Mucosa of stomach (tissue), 1 donor: Measurements from ENCODE around the gene IKBKE.

ENCODE experiments used
- H3K27me3 ChIP-seq: one replicate; pipeline ENCODE4 v1.7.0; 2013; ENCODE audit warnings: mild to moderate bottlenecking, low read length; ENCODE audit not compliant: control insufficient read depth, insufficient read depth
- H3K36me3 ChIP-seq: one replicate; pipeline ENCODE4 v1.7.0; 2013; ENCODE audit warnings: low read length; ENCODE audit not compliant: control insufficient read depth, insufficient read depth
- H3K4me1 ChIP-seq: one replicate; pipeline ENCODE4 v1.7.0; 2013; ENCODE audit warnings: mild to moderate bottlenecking, low read length; ENCODE audit not compliant: control insufficient read depth, insufficient read depth
- H3K4me3 ChIP-seq: one replicate; pipeline ENCODE4 v1.7.0; 2013; ENCODE audit warnings: low read length
- H3K9ac ChIP-seq: one replicate; pipeline ENCODE4 v1.7.0; 2013; ENCODE audit warnings: mild to moderate bottlenecking, low read length, moderate library complexity
- H3K9me3 ChIP-seq: one replicate; pipeline ENCODE4 v1.7.0; 2013; ENCODE audit warnings: mild to moderate bottlenecking, low read length, moderate library complexity; ENCODE audit not compliant: control insufficient read depth
- donor health status: Pancreatic carcinoma.

IKBKE gene

GRCh38 chr1:206456577-206457370 lies 13.5 kb upstream of the IKBKE start:
- H3K27me3 ChIP-seq, result no peaks in the 10 kb centered on the region
- H3K36me3 ChIP-seq, result no peaks in the 10 kb centered on the region
- H3K4me3 ChIP-seq, result no peak overlapping the region
- no peaks in the 10 kb centered on the region for H3K9me3 ChIP-seq
- no peak overlapping the region for H3K9ac ChIP-seq
- peaks cover 20% of the 10 kb centered on the region for H3K4me1 ChIP-seq

DNA sequence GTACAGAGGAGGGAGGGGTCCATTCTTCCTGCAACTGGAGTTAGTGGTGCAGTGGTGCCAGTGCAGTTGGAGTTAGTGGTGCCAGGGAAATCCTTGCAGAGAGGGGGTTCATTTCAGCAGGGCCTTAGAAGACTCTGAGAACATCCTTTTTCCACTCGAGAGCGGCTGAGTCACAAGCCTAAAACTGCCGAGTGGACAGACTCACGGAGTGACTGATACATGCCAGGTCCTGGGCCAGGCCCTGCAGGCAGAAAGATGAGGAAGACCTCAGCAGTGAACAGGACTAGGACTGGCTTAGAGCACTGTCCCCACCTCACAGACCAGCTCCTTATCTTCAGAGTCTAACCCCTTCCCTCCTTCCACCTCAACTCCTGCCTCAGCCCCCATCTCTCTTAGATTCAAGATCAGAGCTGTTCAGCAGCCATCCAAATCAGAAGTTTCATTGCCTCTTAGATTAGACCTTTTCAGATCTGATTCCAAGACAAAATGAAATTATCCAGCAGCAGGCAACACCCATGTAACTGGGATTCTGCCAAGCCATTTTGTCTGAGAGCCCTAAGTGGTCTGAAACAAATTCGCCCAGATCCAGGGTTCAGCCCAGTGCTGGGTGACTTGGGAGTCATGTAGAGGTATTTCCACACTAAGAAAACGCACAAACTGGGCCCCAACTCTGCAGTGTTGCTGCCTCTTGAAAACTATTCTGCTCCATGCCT lies 12.7 kb upstream of the IKBKE start:
- H3K4me3 ChIP-seq, result no peak overlapping the region
- no peak overlapping the region for H3K9ac ChIP-seq
- H3K4me1 ChIP-seq, result peaks cover 20% of the 10 kb centered on the region
- H3K9me3 ChIP-seq, result no peaks in the 10 kb centered on the region
- no peaks in the 10 kb centered on the region for H3K27me3 ChIP-seq
- H3K36me3 ChIP-seq, result no peaks in the 10 kb centered on the region

GRCh38 chr1:206459703-206460102 lies 10.6 kb upstream of the IKBKE start:
- no peak overlapping the region for H3K9ac ChIP-seq
- H3K36me3 ChIP-seq, result no peaks in the 10 kb centered on the region
- H3K4me1 ChIP-seq, result peaks cover 20% of the 10 kb centered on the region
- no peaks in the 10 kb centered on the region for H3K9me3 ChIP-seq
- H3K4me3 ChIP-seq, result no peak overlapping the region
- H3K27me3 ChIP-seq, result no peaks in the 10 kb centered on the region

GRCh38 chr1:206460836-206461426 lies 9.3 kb upstream of the IKBKE start:
- no peaks in the 10 kb centered on the region for H3K36me3 ChIP-seq
- no peak overlapping the region for H3K9ac ChIP-seq
- peaks cover 16% of the 10 kb centered on the region for H3K4me1 ChIP-seq
- H3K9me3 ChIP-seq, result no peaks in the 10 kb centered on the region
- no peak overlapping the region for H3K4me3 ChIP-seq
- H3K27me3 ChIP-seq, result no peaks in the 10 kb centered on the region

GRCh38 chr1:206461602-206462455 lies 8.4 kb upstream of the IKBKE start:
- H3K9me3 ChIP-seq, result no peaks in the 10 kb centered on the region
- H3K27me3 ChIP-seq, result no peaks in the 10 kb centered on the region
- H3K4me1 ChIP-seq, result peaks cover 16% of the 10 kb centered on the region
- H3K9ac ChIP-seq, result no peak overlapping the region
- no peak overlapping the region for H3K4me3 ChIP-seq
- no peaks in the 10 kb centered on the region for H3K36me3 ChIP-seq

DNA sequence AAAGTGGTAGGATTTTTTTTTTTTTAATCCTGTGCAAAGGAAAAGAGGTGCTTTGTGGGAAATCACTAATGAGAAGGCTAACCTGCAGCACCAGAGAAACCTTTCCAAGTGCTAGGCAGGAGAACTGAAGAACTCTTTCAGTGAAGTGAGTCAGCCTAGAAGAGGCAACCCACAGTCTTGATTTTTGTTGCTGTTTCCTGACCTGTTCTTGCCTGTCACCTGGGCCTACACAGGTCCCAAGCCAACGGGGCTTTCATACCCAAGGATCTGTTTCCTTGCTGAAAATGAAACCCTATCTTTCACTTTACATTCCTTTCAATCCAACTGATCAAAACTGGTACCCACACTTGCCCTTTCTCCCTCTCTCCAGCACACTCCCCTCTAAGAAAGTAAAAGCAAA lies 7.1 kb upstream of the IKBKE start:
- H3K27me3 ChIP-seq, result no peaks in the 10 kb centered on the region
- H3K9me3 ChIP-seq, result no peaks in the 10 kb centered on the region
- no peaks in the 10 kb centered on the region for H3K36me3 ChIP-seq
- peaks cover 10% of the 10 kb centered on the region for H3K4me1 ChIP-seq
- no peak overlapping the region for H3K4me3 ChIP-seq
- H3K9ac ChIP-seq, result no peak overlapping the region

DNA sequence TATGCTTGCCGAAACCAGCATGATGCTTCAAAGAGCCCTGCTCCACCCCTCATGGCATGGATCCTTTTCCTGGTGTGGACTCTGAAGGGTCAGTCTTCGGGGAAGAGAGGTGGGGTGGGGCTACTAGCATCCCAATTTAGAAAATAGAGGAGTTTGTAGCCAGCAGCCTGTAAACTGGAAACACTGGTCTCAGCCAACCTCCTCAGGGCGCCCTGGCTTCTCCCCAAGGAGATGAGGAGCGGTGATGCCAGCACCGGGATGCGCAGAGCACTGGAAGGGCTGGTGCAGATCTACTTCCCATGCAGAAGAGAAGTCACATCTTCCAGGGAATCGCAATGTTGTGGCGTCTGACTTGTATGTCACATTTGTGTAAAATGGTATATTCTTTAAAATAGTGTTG lies 6.4 kb upstream of the IKBKE start:
- Histone ChIP-seq H3K27me3 (no peaks in the 10 kb centered on the region), H3K4me3 (no peak overlapping the region), H3K9me3 (no peaks in the 10 kb centered on the region), H3K9ac (no peak overlapping the region), H3K36me3 (no peaks in the 10 kb centered on the region), H3K4me1 (peaks cover 12% of the 10 kb centered on the region)

GRCh38 chr1:206464456-206464964 lies 5.8 kb upstream of the IKBKE start:
- H3K4me1 ChIP-seq, result peaks cover 18% of the 10 kb centered on the region
- H3K27me3 ChIP-seq, result no peaks in the 10 kb centered on the region
- no peaks in the 10 kb centered on the region for H3K9me3 ChIP-seq
- H3K36me3 ChIP-seq, result no peaks in the 10 kb centered on the region
- H3K9ac ChIP-seq, result no peak overlapping the region
- H3K4me3 ChIP-seq, result no peak overlapping the region

- H3K4me1 ChIP-seq, result peaks cover 29% of the 10 kb centered on the region
- no peaks in the 10 kb centered on the region for H3K27me3 ChIP-seq
- no peak overlapping the region for H3K4me3 ChIP-seq
- no peaks in the 10 kb centered on the region for H3K9me3 ChIP-seq
- H3K36me3 ChIP-seq, result no peaks in the 10 kb centered on the region
- no peak overlapping the region for H3K9ac ChIP-seq
These were observed 4.3 kb upstream of the IKBKE start for GRCh38 chr1:206465951-206466350.

GRCh38 chr1:206466840-206467649 lies 3.2 kb upstream of the IKBKE start:
- no peaks in the 10 kb centered on the region for H3K36me3 ChIP-seq
- no peak overlapping the region for H3K9ac ChIP-seq
- H3K27me3 ChIP-seq, result no peaks in the 10 kb centered on the region
- H3K9me3 ChIP-seq, result no peaks in the 10 kb centered on the region
- peaks cover 36% of the 10 kb centered on the region for H3K4me1 ChIP-seq
- H3K4me3 ChIP-seq, result no peak overlapping the region

DNA sequence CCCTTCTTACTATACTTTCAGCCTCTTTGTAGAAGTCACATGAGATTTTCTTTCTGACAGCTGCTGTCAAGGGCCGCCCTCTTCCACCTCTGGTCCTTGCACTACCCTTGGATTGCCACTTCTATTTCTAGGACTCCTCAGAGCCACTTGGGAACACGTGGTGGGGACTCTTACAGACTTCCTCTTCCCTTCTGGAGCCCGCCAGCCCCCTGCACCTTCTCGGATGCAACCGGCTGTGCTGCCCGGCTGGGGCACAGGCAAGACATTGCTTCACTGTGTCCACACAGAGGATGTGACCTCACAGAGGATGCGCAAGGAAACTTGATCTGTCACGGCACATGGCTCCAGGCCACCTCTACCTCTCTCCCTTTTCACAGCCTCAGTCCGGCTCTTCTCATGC lies 2.4 kb upstream of the IKBKE start:
- H3K9ac ChIP-seq, result no peak overlapping the region
- no peaks in the 10 kb centered on the region for H3K27me3 ChIP-seq
- H3K4me1 ChIP-seq, result peaks cover 36% of the 10 kb centered on the region
- no peak overlapping the region for H3K4me3 ChIP-seq
- no peaks in the 10 kb centered on the region for H3K9me3 ChIP-seq
- H3K36me3 ChIP-seq, result no peaks in the 10 kb centered on the region
